BJ (cell line): ENCODE data around the gene TMEM240. TPM values are rescaled to one million over a fixed set of nuclear protein-coding genes. Genes with fewer than 3 reads are reported as not detected.
"Not testable (repeated sequence)": the region's sequence is repeated elsewhere in the genome, so short reads cannot be mapped to it uniquely, and the experiment has no call there.

ENCODE experiments used
- CTCF ChIA-PET: fragments of 350-600 bp; formaldehyde crosslinking; extraction: SDS; loops from one replicate; lab custom pipeline; 2021; ENCODE audit warnings: antibody characterized with exemption, inconsistent platforms; lab: Yijun Ruan, JAX
- POLR2A ChIA-PET: fragments of 300-600 bp; sonication (Branson Sonifier 250); formaldehyde crosslinking; extraction: SDS; loops from one replicate; lab custom pipeline; 2021; ENCODE audit warnings: antibody characterized with exemption; lab: Charles Lee
- DNase-seq: peaks from one replicate; pipeline ENCODE4 v3.0.0-alpha.2; 2011; ENCODE audit warnings: low read depth
- H3K27me3 ChIP-seq: 2 replicates; pipeline ENCODE4 v1.6.0; 2011; ENCODE audit warnings: low read length; ENCODE audit not compliant: control insufficient read depth, insufficient read depth
- H3K36me3 ChIP-seq: 2 replicates; pipeline ENCODE4 v1.5.1; 2011; ENCODE audit warnings: low read length; ENCODE audit not compliant: control insufficient read depth, insufficient read depth
- H3K4me3 ChIP-seq: 2 replicates; pipeline ENCODE4 v1.5.1; 2011; ENCODE audit warnings: low read depth, mild to moderate bottlenecking, control low read depth, low read length
- CTCF ChIP-seq: IDR thresholded peaks from 2 replicates; pipeline ENCODE4 v1.5.1; 2011; ENCODE audit warnings: low read depth, mild to moderate bottlenecking, control low read depth, inconsistent platforms, low read length, moderate library complexity; ENCODE audit not compliant: insufficient read depth
- polyA plus RNA-seq: library from polyadenylated mRNA; depleted of rRNA; stranded (reverse); fragments of >200 nt; gene quantifications from 2 replicates; pipeline ENCODE4 v1.2.3, GENCODE V29; 2011

Gene TMEM240
- polyA plus RNA-seq, 1 experiment: 8.7 TPM

- POLR2A ChIA-PET: interaction anchor here (1.0 kb wide), 1 partner anchor 18 kb away, joined by 3 read pairs; the partner anchor contains the start of gene ATAD3A
Observed at GRCh38 chr1:1529321-1529720, 11.1 kb downstream of the TMEM240 start.

GRCh38 chr1:1528301-1529267 lies 11.8 kb downstream of the TMEM240 start:
- no peak for DNase-seq
- no peak for TF ChIP-seq CTCF
- Histone ChIP-seq H3K27me3 (no peaks in the 10 kb centered on the region), H3K4me3 (no peak overlapping the region), H3K36me3 (peaks cover 14% of the 10 kb centered on the region)
- POLR2A ChIA-PET: interaction anchor here (1.0 kb wide), 1 partner anchor 17 kb away, joined by 3 read pairs; the partner anchor contains the start of gene ATAD3A
- CTCF ChIA-PET: no interaction called here

More at GRCh38 chr1:1529321-1529720, 11.1 kb downstream of the TMEM240 start:
- no peak overlapping the region for H3K4me3 ChIP-seq
- no peaks in the 10 kb centered on the region for H3K27me3 ChIP-seq
- CTCF ChIA-PET: no interaction called here
- no peak for DNase-seq
- no peak for TF ChIP-seq CTCF
- peaks cover 14% of the 10 kb centered on the region for H3K36me3 ChIP-seq

GRCh38 chr1:1527092-1527816 lies 13.2 kb downstream of the TMEM240 start:
- H3K36me3 ChIP-seq: peaks cover 14% of the 10 kb centered on the region
- H3K27me3 ChIP-seq: no peaks in the 10 kb centered on the region
- POLR2A ChIA-PET: no interaction called here
- no peak for TF ChIP-seq CTCF
- CTCF ChIA-PET: no interaction called here
- no peak for DNase-seq
- H3K4me3 ChIP-seq: no peak overlapping the region

GRCh38 chr1:1526476-1526875 lies 13.9 kb downstream of the TMEM240 start:
- H3K4me3 ChIP-seq, DNase-seq, CTCF ChIA-PET, POLR2A ChIA-PET, H3K27me3 ChIP-seq: not testable (repeated sequence)
- peaks cover 14% of the 10 kb centered on the region for H3K36me3 ChIP-seq

- CTCF ChIA-PET, DNase-seq, POLR2A ChIA-PET, H3K4me3 ChIP-seq, H3K27me3 ChIP-seq: not testable (repeated sequence)
- H3K36me3 ChIP-seq: peaks cover 17% of the 10 kb centered on the region
Observed at GRCh38 chr1:1524750-1525383, 15.6 kb downstream of the TMEM240 start.

- POLR2A ChIA-PET, H3K4me3 ChIP-seq, H3K27me3 ChIP-seq, DNase-seq, CTCF ChIA-PET: not testable (repeated sequence)
- H3K36me3 ChIP-seq: peaks cover 11% of the 10 kb centered on the region
Observed at GRCh38 chr1:1523651-1524050, 16.8 kb downstream of the TMEM240 start.

GRCh38 chr1:1523226-1523625 lies 17.2 kb downstream of the TMEM240 start:
- DNase-seq, POLR2A ChIA-PET, CTCF ChIA-PET, H3K4me3 ChIP-seq, H3K27me3 ChIP-seq: not testable (repeated sequence)
- H3K36me3 ChIP-seq: peaks cover 13% of the 10 kb centered on the region

- CTCF ChIA-PET, POLR2A ChIA-PET, H3K27me3 ChIP-seq, H3K4me3 ChIP-seq, DNase-seq: not testable (repeated sequence)
- peaks cover 18% of the 10 kb centered on the region for H3K36me3 ChIP-seq
Observed at GRCh38 chr1:1522536-1522935, 17.9 kb downstream of the TMEM240 start.
